Body of pancreas (tissue), 4 donors: ENCODE results near the gene DEFB132. TPM values are rescaled to one million over a fixed set of nuclear protein-coding genes. Genes with fewer than 3 reads are reported as not detected.

Source experiments
- ATAC-seq: fragments of 150-250 bp; one replicate; pipeline ENCODE4 v1.9.1; 2016
- DNase-seq, 4 donors: peaks; one replicate each; pipeline ENCODE4 v3.0.0-alpha.2; 2019
- H3K27ac ChIP-seq, 4 donors: fragments of 200-600 bp; sonication (generic); 1 replicate in 3 of 4; 2 replicates in 1 of 4; pipeline versions ENCODE4 v1.5.1 to v1.6.1; 2016 to 2019; ENCODE audit warnings: mild to moderate bottlenecking in 1 of 4, mixed read lengths in 1 of 4, moderate library complexity in 1 of 4
- H3K27me3 ChIP-seq, 2 donors: fragments of 200-600 bp; sonication (generic); one replicate each; pipeline ENCODE4 v1.6.0; 2016; ENCODE audit warnings: mild to moderate bottlenecking in 1 of 2
- H3K36me3 ChIP-seq, 2 donors: fragments of 200-600 bp; sonication (generic); replicated peaks in 1 of 2; 2 replicates each; pipeline ENCODE4 v1.5.1; 2016; ENCODE audit warnings: low read depth in 2 of 2; ENCODE audit not compliant: insufficient read depth in 1 of 2
- H3K4me1 ChIP-seq: fragments of 200-600 bp; sonication (generic); one replicate; pipeline ENCODE4 v1.6.0; 2016
- H3K4me3 ChIP-seq, 2 donors: fragments of 200-600 bp; sonication (generic); 1 replicate in 1 of 2; 2 replicates in 1 of 2; pipeline ENCODE4 v1.5.1; 2016 to 2019
- H3K9me3 ChIP-seq, 3 donors: fragments of 200-600 bp; sonication (generic); 1 replicate in 2 of 3; 2 replicates in 1 of 3; pipeline ENCODE4 v1.5.1; 2016
- POLR2A ChIP-seq, 3 donors: fragments of 450-650 bp; IDR thresholded peaks; one replicate each; pipeline ENCODE4 v1.6.1; 2016; ENCODE audit warnings: antibody characterized with exemption in 3 of 3, mild to moderate bottlenecking in 2 of 3
- WGBS, 2 donors: methylation state at CpG; one replicate each; pipeline ENCODE4 v1.1.5; 2017; 5-methylcytosine and 5-hydroxymethylcytosine counted together
- intact Hi-C: fragments of 100-400 bp; cut with DNase I; formaldehyde crosslinking; loops from one replicate; pipeline ENCODE4 v1.15.1; 2023
- total RNA-seq, 2 donors: library from RNA; depleted of rRNA; stranded (reverse); fragments of >200 nt; gene quantifications; one replicate each; pipeline ENCODE4 v1.1.0, GENCODE V29; 2016
- TF ChIP-seq, protein P1 (sequence below), 7 experiments: fragments of 450-650 bp in 4 of 7; fragments of 200-600 bp in 3 of 7; sonication (generic) in 3 of 7; IDR thresholded peaks; one replicate each; pipeline ENCODE4 v1.5.1; 2016 to 2019; ENCODE audit warnings: antibody characterized with exemption in 7 of 7

Gene DEFB132
- total RNA-seq, 2 donors from 2014 or later: not detected

DNA sequence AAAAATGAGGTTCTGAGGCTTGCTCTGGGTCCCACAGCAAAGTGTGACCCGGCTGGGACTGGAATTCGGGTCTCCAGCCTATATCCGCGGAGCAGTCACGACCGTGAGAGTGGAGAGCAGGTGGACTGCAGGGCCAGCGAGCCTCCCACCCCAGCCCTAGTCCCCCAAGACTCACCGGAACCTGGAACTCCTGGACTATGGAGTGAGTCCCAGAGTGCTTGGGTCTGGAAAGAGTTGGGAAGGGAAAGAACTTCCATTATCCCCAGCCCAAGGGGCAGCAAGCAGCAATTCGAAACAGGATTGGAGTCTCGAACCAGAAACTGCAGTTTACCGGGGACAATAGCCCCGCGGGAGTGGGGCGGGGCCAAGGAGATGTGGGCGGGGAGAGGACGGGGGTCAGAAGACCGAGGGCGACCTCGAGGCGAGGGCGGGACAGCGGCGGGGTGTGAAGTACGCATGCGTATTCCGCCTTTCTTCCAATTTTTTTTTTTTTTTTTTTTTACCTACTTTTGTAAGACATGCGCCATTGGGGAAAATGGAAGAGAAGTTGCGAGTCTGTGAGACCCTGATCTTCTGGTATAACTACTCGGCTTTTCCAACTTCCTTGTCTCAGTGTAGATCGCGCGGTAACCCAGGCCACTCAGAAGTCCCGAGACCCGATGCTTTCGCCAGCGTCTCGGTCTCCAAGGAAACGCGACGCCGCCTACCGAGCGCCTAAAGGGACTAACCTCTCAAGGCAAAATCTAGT, 32.7 kb downstream of the DEFB132 start, which contains the start of gene C20orf96:
Gene C20orf96, minus strand, starts transcription at position 667 of the 748 bp plus-strand sequence. Its CDS starts 140 bp downstream, at position 527.
- H3K9me3 ChIP-seq: no peaks in the 10 kb centered on the region
- no peaks in the 10 kb centered on the region for H3K36me3 ChIP-seq
- peak within 1 kb of the TSS; percentile 33 to 74 for H3K4me3 ChIP-seq
- intact Hi-C loops: no loop called here
- no peaks in the 10 kb centered on the region for H3K27me3 ChIP-seq
- H3K27ac ChIP-seq: peak within 1 kb of the TSS; percentile 65 to 80 (median 76)
- peaks cover 14% of the 10 kb centered on the region for H3K4me1 ChIP-seq
- DNase-seq: peak; percentile 94
- TF ChIP-seq POLR2A (IDR thresholded peaks at IDR 0.05): peak in 2 of 3 donors; percentile 5 to 7
- TF ChIP-seq, protein P1, sequence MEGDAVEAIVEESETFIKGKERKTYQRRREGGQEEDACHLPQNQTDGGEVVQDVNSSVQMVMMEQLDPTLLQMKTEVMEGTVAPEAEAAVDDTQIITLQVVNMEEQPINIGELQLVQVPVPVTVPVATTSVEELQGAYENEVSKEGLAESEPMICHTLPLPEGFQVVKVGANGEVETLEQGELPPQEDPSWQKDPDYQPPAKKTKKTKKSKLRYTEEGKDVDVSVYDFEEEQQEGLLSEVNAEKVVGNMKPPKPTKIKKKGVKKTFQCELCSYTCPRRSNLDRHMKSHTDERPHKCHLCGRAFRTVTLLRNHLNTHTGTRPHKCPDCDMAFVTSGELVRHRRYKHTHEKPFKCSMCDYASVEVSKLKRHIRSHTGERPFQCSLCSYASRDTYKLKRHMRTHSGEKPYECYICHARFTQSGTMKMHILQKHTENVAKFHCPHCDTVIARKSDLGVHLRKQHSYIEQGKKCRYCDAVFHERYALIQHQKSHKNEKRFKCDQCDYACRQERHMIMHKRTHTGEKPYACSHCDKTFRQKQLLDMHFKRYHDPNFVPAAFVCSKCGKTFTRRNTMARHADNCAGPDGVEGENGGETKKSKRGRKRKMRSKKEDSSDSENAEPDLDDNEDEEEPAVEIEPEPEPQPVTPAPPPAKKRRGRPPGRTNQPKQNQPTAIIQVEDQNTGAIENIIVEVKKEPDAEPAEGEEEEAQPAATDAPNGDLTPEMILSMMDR (IDR thresholded peaks at IDR 0.05): peak in 5 of 7 experiments; percentile 37 to 58 (median 50)
- 0% methylated on average over 43 of the region's 43 CpGs for WGBS, 2 donors
- peak; percentile 99 for ATAC-seq

DNA sequence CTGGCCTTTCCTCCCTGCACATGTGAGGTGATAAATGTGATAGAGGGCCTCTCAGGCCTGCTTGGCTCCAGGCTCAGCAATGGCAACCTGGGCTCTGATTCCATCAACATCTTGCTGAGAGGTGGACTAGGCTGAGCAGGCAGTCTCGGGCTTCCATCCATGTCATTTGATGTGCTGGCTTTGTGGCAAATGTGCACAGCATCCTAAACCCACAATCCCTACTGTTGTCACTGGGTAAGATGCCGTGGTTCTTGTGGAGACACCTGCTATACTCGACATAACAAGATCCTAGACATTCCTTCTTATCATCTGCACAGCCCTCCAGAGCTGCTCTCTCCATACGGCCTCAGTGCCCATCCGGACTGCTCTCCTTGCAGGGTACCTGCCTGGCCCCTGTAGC, 37.1 kb downstream of the DEFB132 start:
- ATAC-seq: no peak
- H3K4me1 ChIP-seq: peaks cover 20% of the 10 kb centered on the region
- intact Hi-C loops: no loop called here
- no peak overlapping the region for H3K27ac ChIP-seq
- no peaks in the 10 kb centered on the region for H3K36me3 ChIP-seq
- 74 to 81% methylated on average over 5 of the region's 5 CpGs for WGBS, 2 donors
- no peak for TF ChIP-seq POLR2A (IDR thresholded peaks at IDR 0.05)
- TF ChIP-seq, protein P1 (IDR thresholded peaks at IDR 0.05): no peak
- H3K27me3 ChIP-seq: no peaks in the 10 kb centered on the region
- no peaks in the 10 kb centered on the region for H3K9me3 ChIP-seq
- DNase-seq: no peak
- H3K4me3 ChIP-seq: no peak overlapping the region

DNA sequence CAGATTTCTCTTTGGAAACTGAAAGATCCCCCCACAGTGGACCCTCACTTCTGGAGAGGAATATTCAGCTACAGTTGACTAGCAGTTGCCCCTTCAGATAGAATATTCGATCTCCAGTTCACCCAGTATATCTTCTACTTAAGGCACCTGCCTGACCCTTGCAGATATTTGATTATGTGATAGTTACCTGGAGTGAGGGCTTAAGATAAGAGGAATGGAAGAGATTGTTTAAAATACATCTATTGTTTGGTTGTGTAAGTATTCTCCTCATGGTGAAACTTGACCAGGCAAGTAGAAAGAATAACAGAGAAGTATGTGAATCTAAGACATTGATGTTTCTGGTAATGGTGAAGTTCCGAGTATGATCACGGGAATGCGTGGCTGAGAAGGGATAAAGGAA, 38.3 kb downstream of the DEFB132 start:
- Histone ChIP-seq H3K9me3 (no peaks in the 10 kb centered on the region), H3K36me3 (no peaks in the 10 kb centered on the region), H3K27ac (no peak overlapping the region), H3K4me1 (peaks cover 26% of the 10 kb centered on the region), H3K4me3 (no peak overlapping the region), H3K27me3 (no peaks in the 10 kb centered on the region)
- no peak for TF ChIP-seq POLR2A (IDR thresholded peaks at IDR 0.05)
- TF ChIP-seq, protein P1 (IDR thresholded peaks at IDR 0.05): no peak
- ATAC-seq: no peak
- WGBS, 2 donors: 81 to 85% methylated on average over 4 of the region's 4 CpGs
- DNase-seq: no peak
- intact Hi-C loops: no loop called here

DNA sequence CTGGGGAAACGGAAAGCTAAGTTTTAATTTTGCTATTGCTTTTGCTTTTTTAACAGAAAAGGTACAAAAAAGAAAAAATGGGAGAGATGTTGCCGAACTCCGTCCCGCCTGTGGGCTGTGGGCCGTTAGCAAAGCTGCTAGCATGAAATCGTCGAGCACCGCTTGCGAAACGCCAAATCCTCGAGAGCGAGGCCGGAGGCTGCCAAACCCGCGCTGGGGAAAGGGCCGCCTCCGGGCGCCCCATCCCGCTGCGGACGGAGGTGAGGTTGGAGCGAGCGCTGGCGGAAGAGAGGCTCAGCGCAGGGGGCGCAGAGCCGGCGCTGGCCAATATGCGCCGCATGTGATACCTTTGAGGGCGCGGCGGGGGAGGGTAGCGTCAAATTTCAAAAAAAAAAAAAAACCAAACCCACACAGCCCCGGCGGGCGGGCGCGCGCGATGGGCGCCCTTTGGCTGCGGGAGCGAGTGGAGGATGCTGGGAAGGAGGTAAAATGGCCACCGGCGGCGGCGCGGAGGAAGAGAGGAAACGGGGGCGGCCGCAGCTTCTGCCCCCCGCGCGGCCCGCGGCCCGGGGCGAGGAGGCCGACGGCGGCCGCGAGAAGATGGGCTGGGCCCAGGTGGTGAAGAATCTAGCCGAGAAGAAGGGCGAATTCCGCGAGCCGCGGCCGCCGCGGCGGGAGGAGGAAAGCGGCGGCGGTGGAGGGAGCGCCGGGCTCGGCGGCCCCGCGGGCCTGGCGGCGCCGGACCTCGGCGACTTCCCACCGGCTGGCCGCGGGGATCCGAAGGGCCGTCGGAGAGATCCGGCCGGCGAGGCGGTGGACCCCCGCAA, 39.8 kb downstream of the DEFB132 start, which contains the start of gene ZCCHC3:
Gene ZCCHC3, plus strand, starts transcription at position 473 of the 827 bp plus-strand sequence. Its CDS starts 17 bp downstream, at position 490.
- TF ChIP-seq, protein P1 (IDR thresholded peaks at IDR 0.05): peak in 4 of 7 experiments; percentile 13 to 43 (median 28)
- peak; percentile 64 to 70 (median 65) for TF ChIP-seq POLR2A (IDR thresholded peaks at IDR 0.05)
- H3K27ac ChIP-seq: peak within 1 kb of the TSS; percentile 86 to 97 (median 94)
- no peaks in the 10 kb centered on the region for H3K9me3 ChIP-seq
- peaks cover 28% of the 10 kb centered on the region for H3K4me1 ChIP-seq
- intact Hi-C loops: no loop called here
- DNase-seq (peak; percentile 84 to 91 (median 90)), ATAC-seq (peak; percentile 90)
- peak within 1 kb of the TSS; percentile 59 to 63 for H3K4me3 ChIP-seq
- H3K36me3 ChIP-seq: no peaks in the 10 kb centered on the region
- no peaks in the 10 kb centered on the region for H3K27me3 ChIP-seq
- 0 to 1% methylated on average over 46 to 83 of the region's 99 CpGs for WGBS, 2 donors
